ENCODE data around the gene PGF. TPM values are rescaled to one million over a fixed set of nuclear protein-coding genes. Genes with fewer than 3 reads are reported as not detected.

The PGF gene
- total RNA-seq, 1 donor from 2014 or later, result 56.6 TPM

GRCh38 chr14:74988993-74989392 lies 33.6 kb upstream of the PGF start:
- TF ChIP-seq CTCF (IDR thresholded peaks at IDR 0.05; ENCODE audit: insufficient read depth, low read length, severe bottlenecking), result no peak
- no peaks in the 10 kb centered on the region for H3K27me3 ChIP-seq (ENCODE audit: control insufficient read depth, insufficient read depth, low read length)
- no peak for DNase-seq (ENCODE audit: low read depth)
- no peak overlapping the region for H3K4me3 ChIP-seq (ENCODE audit: low read depth, low read length)
- no peak for FAIRE-seq
- H3K36me3 ChIP-seq (ENCODE audit: control insufficient read depth, insufficient read depth, low read length), result no peaks in the 10 kb centered on the region

GRCh38 chr14:74988131-74988530 lies 32.7 kb upstream of the PGF start:
- Histone ChIP-seq H3K4me3 (ENCODE audit: low read depth, low read length) (no peak overlapping the region), H3K36me3 (ENCODE audit: control insufficient read depth, insufficient read depth, low read length) (no peaks in the 10 kb centered on the region), H3K27me3 (ENCODE audit: control insufficient read depth, insufficient read depth, low read length) (no peaks in the 10 kb centered on the region)
- FAIRE-seq (peak; percentile 81), DNase-seq (ENCODE audit: low read depth) (peak; percentile 90)
- no peak for TF ChIP-seq CTCF (IDR thresholded peaks at IDR 0.05; ENCODE audit: insufficient read depth, low read length, severe bottlenecking)

GRCh38 chr14:74985806-74986205 lies 30.4 kb upstream of the PGF start:
- DNase-seq (ENCODE audit: low read depth), result no peak

GRCh38 chr14:74985028-74985310 lies 29.6 kb upstream of the PGF start:
- TF ChIP-seq CTCF (IDR thresholded peaks at IDR 0.05; ENCODE audit: insufficient read depth, low read length, severe bottlenecking), result no peak
- FAIRE-seq (no peak), DNase-seq (ENCODE audit: low read depth) (no peak)
- H3K4me3 ChIP-seq (ENCODE audit: low read depth, low read length), result no peak overlapping the region
- no peaks in the 10 kb centered on the region for H3K27me3 ChIP-seq (ENCODE audit: control insufficient read depth, insufficient read depth, low read length)
- H3K36me3 ChIP-seq (ENCODE audit: control insufficient read depth, insufficient read depth, low read length), result no peaks in the 10 kb centered on the region

More at GRCh38 chr14:74985806-74986205, 30.4 kb upstream of the PGF start:
- FAIRE-seq, result no peak
- TF ChIP-seq CTCF (IDR thresholded peaks at IDR 0.05; ENCODE audit: insufficient read depth, low read length, severe bottlenecking), result no peak
- no peak overlapping the region for H3K4me3 ChIP-seq (ENCODE audit: low read depth, low read length)
- H3K36me3 ChIP-seq (ENCODE audit: control insufficient read depth, insufficient read depth, low read length), result no peaks in the 10 kb centered on the region
- H3K27me3 ChIP-seq (ENCODE audit: control insufficient read depth, insufficient read depth, low read length), result no peaks in the 10 kb centered on the region

- no peak for TF ChIP-seq CTCF (IDR thresholded peaks at IDR 0.05; ENCODE audit: insufficient read depth, low read length, severe bottlenecking)
- FAIRE-seq, result no peak
- no peak for DNase-seq (ENCODE audit: low read depth)
- Histone ChIP-seq H3K4me3 (ENCODE audit: low read depth, low read length) (no peak overlapping the region), H3K27me3 (ENCODE audit: control insufficient read depth, insufficient read depth, low read length) (no peaks in the 10 kb centered on the region), H3K36me3 (ENCODE audit: control insufficient read depth, insufficient read depth, low read length) (no peaks in the 10 kb centered on the region)
Measured at GRCh38 chr14:74984236-74985027, 29.0 kb upstream of the PGF start.

GRCh38 chr14:74983343-74983742 lies 27.9 kb upstream of the PGF start:
- DNase-seq (ENCODE audit: low read depth) (peak; percentile 97), FAIRE-seq (no peak)
- Histone ChIP-seq H3K36me3 (ENCODE audit: control insufficient read depth, insufficient read depth, low read length) (no peaks in the 10 kb centered on the region), H3K27me3 (ENCODE audit: control insufficient read depth, insufficient read depth, low read length) (no peaks in the 10 kb centered on the region), H3K4me3 (ENCODE audit: low read depth, low read length) (no peak overlapping the region)
- TF ChIP-seq CTCF (IDR thresholded peaks at IDR 0.05; ENCODE audit: insufficient read depth, low read length, severe bottlenecking), result no peak
